Body of pancreas (tissue), 4 donors: ENCODE data around the gene MAPK13. TPM values are rescaled to one million over a fixed set of nuclear protein-coding genes. Genes with fewer than 3 reads are reported as not detected.

Source experiments
- ATAC-seq: fragments of 150-250 bp; one replicate; pipeline ENCODE4 v1.9.1; 2016
- DNase-seq, 4 donors: peaks; one replicate each; pipeline ENCODE4 v3.0.0-alpha.2; 2019
- H3K27ac ChIP-seq, 4 donors: fragments of 200-600 bp; sonication (generic); 1 replicate in 3 of 4; 2 replicates in 1 of 4; pipeline versions ENCODE4 v1.5.1 to v1.6.1; 2016 to 2019; ENCODE audit warnings: mild to moderate bottlenecking in 1 of 4, mixed read lengths in 1 of 4, moderate library complexity in 1 of 4
- H3K27me3 ChIP-seq, 2 donors: fragments of 200-600 bp; sonication (generic); one replicate each; pipeline ENCODE4 v1.6.0; 2016; ENCODE audit warnings: mild to moderate bottlenecking in 1 of 2
- H3K36me3 ChIP-seq, 2 donors: fragments of 200-600 bp; sonication (generic); replicated peaks in 1 of 2; 2 replicates each; pipeline ENCODE4 v1.5.1; 2016; ENCODE audit warnings: low read depth in 2 of 2; ENCODE audit not compliant: insufficient read depth in 1 of 2
- H3K4me1 ChIP-seq: fragments of 200-600 bp; sonication (generic); one replicate; pipeline ENCODE4 v1.6.0; 2016
- H3K4me3 ChIP-seq, 2 donors: fragments of 200-600 bp; sonication (generic); 1 replicate in 1 of 2; 2 replicates in 1 of 2; pipeline ENCODE4 v1.5.1; 2016 to 2019
- H3K9me3 ChIP-seq, 3 donors: fragments of 200-600 bp; sonication (generic); 1 replicate in 2 of 3; 2 replicates in 1 of 3; pipeline ENCODE4 v1.5.1; 2016
- POLR2A ChIP-seq, 3 donors: fragments of 450-650 bp; IDR thresholded peaks; one replicate each; pipeline ENCODE4 v1.6.1; 2016; ENCODE audit warnings: antibody characterized with exemption in 3 of 3, mild to moderate bottlenecking in 2 of 3
- WGBS, 2 donors: methylation state at CpG; one replicate each; pipeline ENCODE4 v1.1.5; 2017; 5-methylcytosine and 5-hydroxymethylcytosine counted together
- intact Hi-C: fragments of 100-400 bp; cut with DNase I; formaldehyde crosslinking; loops from one replicate; pipeline ENCODE4 v1.15.1; 2023
- total RNA-seq, 2 donors: library from RNA; depleted of rRNA; stranded (reverse); fragments of >200 nt; gene quantifications; one replicate each; pipeline ENCODE4 v1.1.0, GENCODE V29; 2016
- TF ChIP-seq, protein P1 (sequence below), 7 experiments: fragments of 450-650 bp in 4 of 7; fragments of 200-600 bp in 3 of 7; sonication (generic) in 3 of 7; IDR thresholded peaks; one replicate each; pipeline ENCODE4 v1.5.1; 2016 to 2019; ENCODE audit warnings: antibody characterized with exemption in 7 of 7

MAPK13 gene
- total RNA-seq, 2 donors from 2014 or later, result 32.2 to 37.9 TPM

DNA sequence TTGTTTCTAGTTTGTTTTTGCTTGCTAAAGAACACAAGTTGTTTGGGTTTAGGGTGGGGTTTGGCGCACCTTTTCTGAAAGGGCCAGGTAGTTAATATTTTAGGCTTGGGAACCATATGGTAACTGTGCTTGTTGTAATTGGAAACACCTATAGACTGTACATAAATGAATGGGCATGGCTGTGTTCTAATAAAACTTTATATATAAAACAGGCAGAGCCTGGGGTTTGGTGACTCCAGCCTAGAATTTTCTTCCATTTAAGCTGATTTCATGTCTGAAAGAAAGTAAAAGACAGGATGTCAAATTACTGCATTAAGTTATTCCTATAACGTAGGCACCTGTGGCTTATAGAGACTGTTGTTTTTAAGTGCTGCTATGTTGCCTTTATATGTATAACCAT lies 36.1 kb upstream of the MAPK13 start:
- DNase-seq (no peak), ATAC-seq (no peak)
- Histone ChIP-seq H3K27me3 (no peaks in the 10 kb centered on the region), H3K27ac (no peak overlapping the region), H3K4me1 (peaks cover 15% of the 10 kb centered on the region), H3K9me3 (no peaks in the 10 kb centered on the region), H3K36me3 (peaks cover 0 to 3% of the 10 kb centered on the region in 2 donors), H3K4me3 (no peak overlapping the region)
- WGBS, 2 donors, result 93 to 98% methylated on average over 2 of the region's 2 CpGs
- intact Hi-C loops, result loop anchor here (5.0 kb wide), 1 partner anchor 72 kb away; the partner anchor contains the start of gene SLC26A8
- TF ChIP-seq, protein P1, sequence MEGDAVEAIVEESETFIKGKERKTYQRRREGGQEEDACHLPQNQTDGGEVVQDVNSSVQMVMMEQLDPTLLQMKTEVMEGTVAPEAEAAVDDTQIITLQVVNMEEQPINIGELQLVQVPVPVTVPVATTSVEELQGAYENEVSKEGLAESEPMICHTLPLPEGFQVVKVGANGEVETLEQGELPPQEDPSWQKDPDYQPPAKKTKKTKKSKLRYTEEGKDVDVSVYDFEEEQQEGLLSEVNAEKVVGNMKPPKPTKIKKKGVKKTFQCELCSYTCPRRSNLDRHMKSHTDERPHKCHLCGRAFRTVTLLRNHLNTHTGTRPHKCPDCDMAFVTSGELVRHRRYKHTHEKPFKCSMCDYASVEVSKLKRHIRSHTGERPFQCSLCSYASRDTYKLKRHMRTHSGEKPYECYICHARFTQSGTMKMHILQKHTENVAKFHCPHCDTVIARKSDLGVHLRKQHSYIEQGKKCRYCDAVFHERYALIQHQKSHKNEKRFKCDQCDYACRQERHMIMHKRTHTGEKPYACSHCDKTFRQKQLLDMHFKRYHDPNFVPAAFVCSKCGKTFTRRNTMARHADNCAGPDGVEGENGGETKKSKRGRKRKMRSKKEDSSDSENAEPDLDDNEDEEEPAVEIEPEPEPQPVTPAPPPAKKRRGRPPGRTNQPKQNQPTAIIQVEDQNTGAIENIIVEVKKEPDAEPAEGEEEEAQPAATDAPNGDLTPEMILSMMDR (IDR thresholded peaks at IDR 0.05), result no peak
- TF ChIP-seq POLR2A (IDR thresholded peaks at IDR 0.05), result no peak

- TF ChIP-seq, protein P1 (IDR thresholded peaks at IDR 0.05), result peak; percentile 80 to 94 (median 90)
- TF ChIP-seq POLR2A (IDR thresholded peaks at IDR 0.05), result no peak
- peaks cover 15% of the 10 kb centered on the region for H3K4me1 ChIP-seq
- no peak overlapping the region for H3K4me3 ChIP-seq
- peak overlapping the region in 1 of 4 donors; percentile 23 for H3K27ac ChIP-seq
- H3K36me3 ChIP-seq, result peaks cover 0 to 3% of the 10 kb centered on the region in 2 donors
- ATAC-seq, result peak; percentile 92
- intact Hi-C loops, result loop anchor here (5.0 kb wide), 1 partner anchor 73 kb away; the partner anchor contains the start of gene SLC26A8
- H3K27me3 ChIP-seq, result no peaks in the 10 kb centered on the region
- peak; percentile 80 to 89 (median 84) for DNase-seq
- 10% methylated on average over 9 of the region's 9 CpGs for WGBS, 2 donors
- H3K9me3 ChIP-seq, result no peaks in the 10 kb centered on the region
Measured at GRCh38 chr6:36094753-36095496, 35.4 kb upstream of the MAPK13 start.

DNA sequence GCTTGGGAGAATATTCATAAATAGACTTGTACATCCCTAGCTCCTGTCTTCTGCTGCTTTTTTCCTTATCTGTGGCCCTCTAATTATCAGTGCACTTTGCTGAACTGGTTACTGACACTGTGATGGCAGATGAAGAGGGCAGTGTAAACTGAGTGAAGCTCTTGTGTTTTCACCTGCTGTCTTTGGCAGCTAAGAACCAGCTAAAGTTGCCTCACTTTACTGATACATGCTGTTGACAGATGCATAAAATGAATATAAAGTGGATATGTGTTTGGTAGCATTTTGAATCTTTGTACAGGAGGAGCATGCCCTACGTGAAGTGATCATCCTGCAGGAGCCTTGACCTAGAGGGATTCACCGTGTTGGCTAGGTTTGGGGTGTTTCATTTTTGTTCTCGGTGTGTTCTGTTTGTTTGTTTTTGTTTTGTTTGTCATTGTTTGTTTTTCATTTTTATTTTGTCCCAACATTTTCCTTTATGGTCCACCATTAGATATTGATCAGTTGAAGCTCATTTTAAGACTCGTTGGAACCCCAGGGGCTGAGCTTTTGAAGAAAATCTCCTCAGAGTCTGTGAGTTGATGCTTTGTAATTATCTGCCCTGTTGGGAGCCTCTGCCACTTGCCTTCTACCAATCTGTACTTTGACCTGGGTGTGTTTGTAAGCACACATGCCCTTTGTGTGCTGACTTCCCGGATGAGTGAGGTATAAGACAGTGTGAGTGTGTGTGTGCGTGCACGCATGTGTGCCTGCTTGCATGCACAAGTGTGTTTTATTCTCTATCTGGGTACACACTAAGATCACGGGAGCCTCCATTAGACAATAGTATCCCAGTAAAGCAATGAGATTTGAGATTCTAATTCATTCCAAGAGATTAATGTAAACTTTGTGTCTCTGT lies 34.6 kb upstream of the MAPK13 start:
- no peak for ATAC-seq
- no peak for TF ChIP-seq POLR2A (IDR thresholded peaks at IDR 0.05)
- TF ChIP-seq, protein P1 (IDR thresholded peaks at IDR 0.05), result no peak
- Histone ChIP-seq H3K9me3 (no peaks in the 10 kb centered on the region), H3K36me3 (peaks cover 0 to 3% of the 10 kb centered on the region in 2 donors), H3K4me1 (peaks cover 15% of the 10 kb centered on the region), H3K4me3 (no peak overlapping the region), H3K27me3 (no peaks in the 10 kb centered on the region), H3K27ac (no peak overlapping the region)
- WGBS, 2 donors, result 57 to 61% methylated on average over 8 of the region's 8 CpGs
- DNase-seq, result no peak
- intact Hi-C loops, result no loop called here

DNA sequence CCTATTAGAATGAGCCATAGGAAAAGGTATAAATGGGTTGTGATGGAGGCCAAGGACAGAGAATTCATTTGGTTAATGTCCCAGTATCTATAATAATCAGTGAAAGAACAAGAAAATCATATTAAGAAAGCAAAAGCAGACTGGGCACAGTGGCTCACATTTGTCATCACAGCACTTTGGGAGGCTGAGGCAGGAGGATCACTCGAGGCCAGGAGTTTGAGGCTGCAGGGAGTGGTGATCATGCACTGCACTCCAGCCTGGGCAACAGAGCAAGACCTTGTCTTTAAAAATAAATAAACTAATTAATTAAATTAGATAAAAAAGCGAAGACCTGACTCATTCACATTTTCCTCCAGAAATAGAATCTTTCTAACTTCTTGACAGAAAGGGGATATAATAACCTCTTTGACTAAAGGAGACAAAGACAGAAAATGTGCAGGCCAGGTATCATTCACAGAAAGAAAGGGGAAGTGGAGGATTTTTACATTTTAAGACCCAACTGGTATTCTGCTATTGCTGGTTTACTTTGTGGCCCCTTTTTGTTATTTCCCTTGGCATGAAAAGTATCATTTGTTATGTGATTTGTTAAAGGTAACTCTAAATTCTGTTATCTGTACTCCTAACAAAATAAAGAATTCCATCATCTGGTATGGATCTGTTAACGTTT lies 31.9 kb upstream of the MAPK13 start:
- DNase-seq (no peak), ATAC-seq (no peak)
- no peak overlapping the region for H3K27ac ChIP-seq
- intact Hi-C loops, result no loop called here
- H3K4me1 ChIP-seq, result peaks cover 15% of the 10 kb centered on the region
- no peaks in the 10 kb centered on the region for H3K9me3 ChIP-seq
- H3K4me3 ChIP-seq, result no peak overlapping the region
- peaks cover 0 to 8% of the 10 kb centered on the region in 2 donors for H3K36me3 ChIP-seq
- no peaks in the 10 kb centered on the region for H3K27me3 ChIP-seq
- 73 to 86% methylated on average over 3 of the region's 3 CpGs for WGBS, 2 donors
- TF ChIP-seq, protein P1 (IDR thresholded peaks at IDR 0.05), result no peak
- no peak for TF ChIP-seq POLR2A (IDR thresholded peaks at IDR 0.05)
